Suprapubic skin (tissue), 4 donors: Measurements from ENCODE around the gene HOXB2.

Source experiments
- CTCF ChIP-seq, 2 donors: fragments of 200-600 bp in 1 of 2; fragments of 450-650 bp in 1 of 2; sonication (generic) in 1 of 2; IDR thresholded peaks; one replicate each; pipeline ENCODE4 v1.5.1; 2016 to 2019; ENCODE audit warnings: antibody characterized with exemption in 2 of 2, mild to moderate bottlenecking in 1 of 2, moderate library complexity in 1 of 2
- EP300 ChIP-seq: sonication (generic); formaldehyde crosslinking; IDR thresholded peaks from one replicate; pipeline ENCODE4 v1.6.1; 2017; ENCODE audit warnings: antibody characterized with exemption
- POLR2A ChIP-seq, 2 donors: fragments of 450-650 bp; IDR thresholded peaks; one replicate each; pipeline ENCODE4 v1.6.1; 2017; ENCODE audit warnings: antibody characterized with exemption in 2 of 2, mild to moderate bottlenecking in 2 of 2, moderate library complexity in 2 of 2
- POLR2AphosphoS5 ChIP-seq, 3 donors: sonication (generic); formaldehyde crosslinking; IDR thresholded peaks; one replicate each; pipeline ENCODE4 v1.6.1; 2017; ENCODE audit warnings: antibody characterized with exemption in 3 of 3

DNA sequence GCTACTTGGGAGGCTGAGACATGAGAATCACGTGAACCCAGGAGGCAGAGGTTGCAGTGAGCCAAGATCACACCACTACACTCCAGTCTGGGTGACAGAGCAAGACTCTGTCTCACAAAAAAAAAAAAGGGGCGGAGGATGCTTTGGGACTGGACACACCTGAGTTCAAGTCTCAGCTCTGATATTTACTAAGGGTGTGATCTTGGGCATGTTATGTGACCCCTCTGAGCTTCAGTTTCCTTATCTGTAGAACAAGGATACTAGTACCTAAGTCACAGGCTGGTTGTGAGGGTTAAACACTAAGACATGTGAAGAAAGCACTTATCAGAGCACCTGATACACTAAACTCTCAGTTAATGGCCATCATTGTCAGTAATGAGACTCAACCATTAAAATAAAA is 40.0 kb downstream of the HOXB2 start:
- TF ChIP-seq CTCF (IDR thresholded peaks at IDR 0.05) (no peak), POLR2A (IDR thresholded peaks at IDR 0.05) (no peak), POLR2AphosphoS5 (IDR thresholded peaks at IDR 0.05) (no peak), EP300 (no peak)
